Cardiac muscle cell (in vitro differentiated cells and primary cell): ENCODE measurements around the gene RALA. TPM values are rescaled to one million over a fixed set of nuclear protein-coding genes. Genes with fewer than 3 reads are reported as not detected.

Experiments
- DNase-seq, 2 donors: peaks; one replicate each; pipeline versions ENCODE4 v3.0.0 to v3.0.0-alpha.2; 2010 to 2017; ENCODE audit warnings: low read depth in 1 of 2, low spot score in 1 of 2
- H3K27ac ChIP-seq: fragments of 200-600 bp; sonication (generic); 2 replicates; pipeline ENCODE4 v1.5.1; 2016
- H3K27me3 ChIP-seq: fragments of 200-600 bp; sonication (generic); 2 replicates; pipeline ENCODE4 v1.6.0; 2016; ENCODE audit warnings: control low read depth
- H3K36me3 ChIP-seq: fragments of 200-600 bp; sonication (generic); 2 replicates; pipeline ENCODE4 v1.5.1; 2016; ENCODE audit warnings: control low read depth
- H3K4me1 ChIP-seq: fragments of 200-600 bp; sonication (generic); 2 replicates; pipeline ENCODE4 v1.8.1; 2017; ENCODE audit warnings: low read depth, mild to moderate bottlenecking, mixed run types
- H3K4me3 ChIP-seq: fragments of 200-600 bp; sonication (generic); 2 replicates; pipeline ENCODE4 v1.5.1; 2016; ENCODE audit warnings: mild to moderate bottlenecking
- H3K9me3 ChIP-seq: fragments of 200-600 bp; sonication (generic); 2 replicates; pipeline ENCODE4 v1.5.1; 2017; ENCODE audit warnings: low read depth, mild to moderate bottlenecking, control low read depth
- polyA plus RNA-seq: library from polyadenylated mRNA; unstranded; fragments of >200 nt; fragmentation: Nextera tagmentation; extraction: Ambion mirVana; gene quantifications from 2 replicates; pipeline ENCODE4 v1.2.1, GENCODE V29; 2016
- total RNA-seq: library from RNA; depleted of rRNA; stranded (reverse); fragments of >200 nt; gene quantifications from 2 replicates; pipeline ENCODE4 v1.2.3, GENCODE V29; 2016
- TF ChIP-seq, protein P1 (sequence below): IDR thresholded peaks from 2 replicates; pipeline ENCODE4 v1.5.1; 2012; ENCODE audit warnings: low read depth, mild to moderate bottlenecking, low read length

RALA gene
- total and polyA plus RNA-seq, 2 experiments from 2014 or later: 7.3 to 44.4 TPM

- H3K27ac ChIP-seq: no peak overlapping the region
- no peaks in the 10 kb centered on the region for H3K36me3 ChIP-seq
- no peaks in the 10 kb centered on the region for H3K9me3 ChIP-seq
- H3K4me3 ChIP-seq: no peak overlapping the region
- TF ChIP-seq, protein P1, sequence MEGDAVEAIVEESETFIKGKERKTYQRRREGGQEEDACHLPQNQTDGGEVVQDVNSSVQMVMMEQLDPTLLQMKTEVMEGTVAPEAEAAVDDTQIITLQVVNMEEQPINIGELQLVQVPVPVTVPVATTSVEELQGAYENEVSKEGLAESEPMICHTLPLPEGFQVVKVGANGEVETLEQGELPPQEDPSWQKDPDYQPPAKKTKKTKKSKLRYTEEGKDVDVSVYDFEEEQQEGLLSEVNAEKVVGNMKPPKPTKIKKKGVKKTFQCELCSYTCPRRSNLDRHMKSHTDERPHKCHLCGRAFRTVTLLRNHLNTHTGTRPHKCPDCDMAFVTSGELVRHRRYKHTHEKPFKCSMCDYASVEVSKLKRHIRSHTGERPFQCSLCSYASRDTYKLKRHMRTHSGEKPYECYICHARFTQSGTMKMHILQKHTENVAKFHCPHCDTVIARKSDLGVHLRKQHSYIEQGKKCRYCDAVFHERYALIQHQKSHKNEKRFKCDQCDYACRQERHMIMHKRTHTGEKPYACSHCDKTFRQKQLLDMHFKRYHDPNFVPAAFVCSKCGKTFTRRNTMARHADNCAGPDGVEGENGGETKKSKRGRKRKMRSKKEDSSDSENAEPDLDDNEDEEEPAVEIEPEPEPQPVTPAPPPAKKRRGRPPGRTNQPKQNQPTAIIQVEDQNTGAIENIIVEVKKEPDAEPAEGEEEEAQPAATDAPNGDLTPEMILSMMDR: no peak
- no peaks in the 10 kb centered on the region for H3K27me3 ChIP-seq
- no peaks in the 10 kb centered on the region for H3K4me1 ChIP-seq
- no peak for DNase-seq
Observed at GRCh38 chr7:39721345-39721744, 98.0 kb downstream of the RALA start.

DNA sequence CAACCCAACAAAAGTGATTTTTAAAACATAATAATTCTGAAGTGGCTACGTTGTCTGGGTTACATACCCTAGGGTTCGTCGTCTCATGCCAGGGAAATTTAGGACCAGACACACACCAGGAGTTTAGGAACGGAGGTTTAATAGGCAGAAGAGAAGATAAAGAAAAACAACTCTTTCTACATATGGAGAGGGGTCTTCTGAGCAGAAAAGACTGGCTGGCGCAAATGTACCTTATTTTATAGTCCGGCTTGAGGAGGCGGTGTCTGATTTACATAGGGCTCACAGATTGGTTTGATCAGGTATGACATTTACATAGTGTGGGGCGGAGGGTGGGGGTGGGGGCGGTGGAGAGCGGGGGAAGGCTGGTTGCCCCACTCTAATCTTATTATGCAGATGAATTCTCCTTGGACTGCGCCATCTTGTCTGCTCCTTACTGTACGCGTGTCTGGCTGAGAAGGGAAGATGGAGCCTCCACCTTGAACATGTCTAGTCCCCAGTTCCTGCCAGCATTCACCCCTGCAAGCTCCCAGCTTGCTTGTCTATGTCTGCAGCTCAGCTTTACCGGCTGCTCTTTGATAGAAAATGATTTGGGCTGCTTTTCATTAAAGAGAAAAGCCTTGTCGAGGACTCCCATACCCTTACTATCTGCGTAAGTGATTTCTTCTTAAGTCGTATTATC, 98.7 kb downstream of the RALA start:
- Histone ChIP-seq H3K9me3 (no peaks in the 10 kb centered on the region), H3K4me1 (no peaks in the 10 kb centered on the region), H3K36me3 (no peaks in the 10 kb centered on the region), H3K4me3 (no peak overlapping the region), H3K27ac (no peak overlapping the region), H3K27me3 (no peaks in the 10 kb centered on the region)
- DNase-seq: no peak
- TF ChIP-seq, protein P1: no peak

DNA sequence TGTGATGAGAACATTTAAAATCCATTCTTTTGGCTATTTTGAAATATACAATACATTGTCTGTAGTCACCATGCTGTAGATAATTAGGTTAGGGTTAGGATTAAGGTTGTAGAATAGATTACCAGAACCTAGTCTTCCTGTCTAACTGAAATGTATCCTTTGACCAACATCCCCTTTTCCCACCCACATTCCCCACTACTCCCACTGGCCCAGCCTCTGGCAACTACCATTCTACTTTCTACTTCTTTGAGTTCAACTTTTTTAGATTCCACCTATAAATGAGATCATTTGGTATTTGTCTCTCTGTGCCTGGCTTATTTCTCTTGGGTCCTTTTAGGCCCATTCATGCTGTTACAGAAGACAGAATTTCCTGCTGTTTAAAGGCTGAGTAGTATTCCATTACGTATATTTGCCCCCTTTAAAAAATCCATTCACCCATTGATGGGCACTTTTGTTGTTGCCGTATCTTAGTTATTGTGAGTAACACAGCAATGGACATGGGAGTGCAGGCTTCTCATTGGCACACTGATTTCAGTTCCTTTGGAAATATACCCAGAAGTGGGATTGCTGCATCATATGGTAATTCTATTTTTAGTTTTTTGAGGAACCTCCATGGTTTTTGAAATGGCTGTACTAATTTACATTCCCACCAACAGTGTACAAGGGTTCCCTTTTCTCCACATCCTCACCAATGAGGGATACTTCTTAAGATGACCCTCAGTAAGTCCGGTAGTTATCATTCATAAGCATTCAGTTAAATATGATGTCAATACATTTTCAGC, 104.0 kb downstream of the RALA start:
- TF ChIP-seq, protein P1: no peak
- H3K4me3 ChIP-seq: no peak overlapping the region
- no peak overlapping the region for H3K27ac ChIP-seq
- no peaks in the 10 kb centered on the region for H3K4me1 ChIP-seq
- no peaks in the 10 kb centered on the region for H3K36me3 ChIP-seq
- peaks cover 8% of the 10 kb centered on the region for H3K27me3 ChIP-seq
- no peaks in the 10 kb centered on the region for H3K9me3 ChIP-seq
- no peak for DNase-seq

- H3K4me3 ChIP-seq: peak overlapping the region; percentile 32
- H3K9me3 ChIP-seq: no peaks in the 10 kb centered on the region
- H3K27ac ChIP-seq: no peak overlapping the region
- DNase-seq: peak; percentile 95 to 99
- peaks cover 8% of the 10 kb centered on the region for H3K27me3 ChIP-seq
- TF ChIP-seq, protein P1: no peak
- H3K4me1 ChIP-seq: no peaks in the 10 kb centered on the region
- no peaks in the 10 kb centered on the region for H3K36me3 ChIP-seq
Observed at GRCh38 chr7:39732837-39733804, 109.7 kb downstream of the RALA start.

GRCh38 chr7:39733881-39734632, 110.7 kb downstream of the RALA start:
- TF ChIP-seq, protein P1: no peak
- DNase-seq: peak in 1 of 2 donors; percentile 77
- no peaks in the 10 kb centered on the region for H3K4me1 ChIP-seq
- peaks cover 8% of the 10 kb centered on the region for H3K27me3 ChIP-seq
- no peaks in the 10 kb centered on the region for H3K9me3 ChIP-seq
- H3K4me3 ChIP-seq: peak overlapping the region; percentile 32
- H3K27ac ChIP-seq: no peak overlapping the region
- no peaks in the 10 kb centered on the region for H3K36me3 ChIP-seq
